Measurements from ENCODE around the gene PER3.

- TF ChIP-seq POLR2A (IDR thresholded peaks at IDR 0.05; ENCODE audit: low read depth, low read length) (no peak), POLR2AphosphoS5 (IDR thresholded peaks at IDR 0.05; ENCODE audit: low read depth, low read length) (no peak), TAF1 (IDR thresholded peaks at IDR 0.05; ENCODE audit: low read depth, low read length) (no peak)
Observed at GRCh38 chr1:7839526-7839925, 55.4 kb downstream of the PER3 start.

All from GM12891 (cell line).